Activated naive CD4-positive, alpha-beta T cell treated with anti-CD3 and anti-CD28 coated beads, Interleukin-2, amount 50 U/mL, for 72 hours (primary cell): Measurements from ENCODE around the gene TESPA1. TPM values are rescaled to one million over a fixed set of nuclear protein-coding genes. Genes with fewer than 3 reads are reported as not detected.
"Not testable (repeated sequence)": the region's sequence is repeated elsewhere in the genome, so short reads cannot be mapped to it uniquely, and the experiment has no call there.

Experiments used
- ATAC-seq, 2 donors: fragments of 150-1000 bp; cut with Tn5 transposase; 2 replicates each; pipeline ENCODE4 v1.10.0; 2021; ENCODE audit warnings: mild to moderate bottlenecking in 2 of 2, moderate library complexity in 2 of 2
- DNase-seq, 2 donors: peaks; one replicate each; pipeline ENCODE4 v3.0.0; 2021 to 2022; ENCODE audit warnings: low spot score in 2 of 2
- H3K27ac Mint-ChIP-seq, 2 donors: one replicate each; pipeline ENCODE4 v1.8.0; 2022; ENCODE audit warnings: mild to moderate bottlenecking in 2 of 2, mixed read lengths in 2 of 2
- H3K36me3 Mint-ChIP-seq, 2 donors: one replicate each; pipeline ENCODE4 v1.8.0; 2022; ENCODE audit warnings: mixed read lengths in 2 of 2
- H3K9me3 Mint-ChIP-seq, 2 donors: one replicate each; pipeline ENCODE4 v1.8.0; 2022; ENCODE audit warnings: mixed read lengths in 2 of 2
- total RNA-seq, 2 donors: library from RNA; stranded (reverse); gene quantifications; one replicate each; pipeline ENCODE4 v1.2.3, GENCODE V29; 2022

The TESPA1 gene
- total RNA-seq, 2 donors from 2014 or later = 94.7 to 95.8 TPM

GRCh38 chr12:54967461-54967860 is 17.1 kb downstream of the TESPA1 start:
- no peak for DNase-seq
- peak overlapping the region in 1 of 2 donors; percentile 43 for H3K27ac Mint-ChIP-seq
- no peaks in the 10 kb centered on the region for H3K9me3 Mint-ChIP-seq
- ATAC-seq = peak in 1 of 2 donors; percentile 33
- H3K36me3 Mint-ChIP-seq = peaks cover 67 to 81% of the 10 kb centered on the region in 2 donors

- Mint-ChIP-seq H3K9me3 (no peaks in the 10 kb centered on the region), H3K36me3 (peaks cover 65 to 72% of the 10 kb centered on the region in 2 donors), H3K27ac (peak overlapping the region; percentile 6 to 33)
- ATAC-seq (no peak), DNase-seq (no peak)
Observed at GRCh38 chr12:54961190-54961589, 23.4 kb downstream of the TESPA1 start.

GRCh38 chr12:54959291-54960018 is 25.1 kb downstream of the TESPA1 start:
- ATAC-seq (peak; percentile 42 to 84), DNase-seq (no peak)
- peaks cover 66 to 72% of the 10 kb centered on the region in 2 donors for H3K36me3 Mint-ChIP-seq
- H3K9me3 Mint-ChIP-seq = peaks cover 0 to under 1% of the 10 kb centered on the region in 2 donors
- H3K27ac Mint-ChIP-seq = peak overlapping the region; percentile 85 to 88

DNA sequence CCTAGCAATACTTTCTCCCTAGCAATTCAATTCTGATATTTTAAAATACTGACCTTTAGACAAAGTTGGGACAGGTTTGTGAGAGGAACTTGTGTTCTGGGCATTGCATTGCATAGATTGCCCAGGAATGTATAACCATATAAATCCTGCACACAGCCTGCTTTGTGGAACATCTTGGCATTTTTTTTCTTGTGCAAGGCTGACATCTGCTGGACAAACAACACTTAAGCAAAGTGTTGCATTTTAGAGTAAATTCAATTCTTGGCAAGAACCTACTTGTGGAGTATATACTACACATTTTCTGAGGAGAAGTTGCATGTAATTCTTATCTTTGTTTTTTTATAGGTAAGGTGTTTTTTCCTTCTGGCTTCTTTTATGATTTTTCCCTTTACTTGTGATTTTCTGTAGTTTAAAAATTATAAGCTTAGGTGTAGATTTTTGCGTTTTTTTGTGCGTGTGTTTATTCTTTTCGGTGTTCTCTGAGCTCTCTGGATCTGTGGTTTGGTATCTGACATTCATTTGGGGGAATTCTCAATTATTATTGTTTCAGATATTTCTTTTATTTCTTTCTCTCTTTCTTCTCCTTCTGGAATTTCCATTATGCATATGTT is 26.4 kb downstream of the TESPA1 start:
- peak overlapping the region in 1 of 2 donors; percentile 88 for H3K27ac Mint-ChIP-seq
- H3K9me3 Mint-ChIP-seq = peaks cover 2 to 7% of the 10 kb centered on the region in 2 donors
- H3K36me3 Mint-ChIP-seq = peaks cover 65 to 74% of the 10 kb centered on the region in 2 donors
- peak in 1 of 2 donors; percentile 53 for DNase-seq
- ATAC-seq = peak; percentile 33 to 45

GRCh38 chr12:54956818-54957641 is 27.5 kb downstream of the TESPA1 start:
- Mint-ChIP-seq H3K9me3 (peaks cover 6 to 13% of the 10 kb centered on the region in 2 donors), H3K36me3 (peaks cover 61 to 74% of the 10 kb centered on the region in 2 donors), H3K27ac (peak overlapping the region; percentile 88 to 90)
- peak in 1 of 2 donors; percentile 30 for ATAC-seq
- no peak for DNase-seq

GRCh38 chr12:54956322-54956721 is 28.2 kb downstream of the TESPA1 start:
- Mint-ChIP-seq H3K27ac (peak overlapping the region; percentile 88 to 90), H3K36me3 (peaks cover 62 to 74% of the 10 kb centered on the region in 2 donors), H3K9me3 (peaks cover 6 to 13% of the 10 kb centered on the region in 2 donors)
- ATAC-seq (peak in 1 of 2 donors; percentile 64), DNase-seq (no peak)

- H3K36me3 Mint-ChIP-seq = peaks cover 63 to 85% of the 10 kb centered on the region in 2 donors
- peak overlapping the region in 1 of 2 donors; percentile 88 for H3K27ac Mint-ChIP-seq
- DNase-seq = no peak
- ATAC-seq = no peak
- peaks cover 6 to 18% of the 10 kb centered on the region in 2 donors for H3K9me3 Mint-ChIP-seq
Observed at GRCh38 chr12:54954801-54955200, 29.8 kb downstream of the TESPA1 start.

GRCh38 chr12:54954228-54954627 is 30.3 kb downstream of the TESPA1 start:
- Mint-ChIP-seq H3K27ac (peak overlapping the region; percentile 51 to 76), H3K36me3 (peaks cover 60 to 85% of the 10 kb centered on the region in 2 donors), H3K9me3 (peaks cover 6 to 18% of the 10 kb centered on the region in 2 donors)
- no peak for DNase-seq
- no peak for ATAC-seq

GRCh38 chr12:54950071-54950727 is 34.4 kb downstream of the TESPA1 start:
- Mint-ChIP-seq H3K27ac (peak overlapping the region in 1 of 2 donors; percentile 27), H3K9me3 (peaks cover 6 to 18% of the 10 kb centered on the region in 2 donors), H3K36me3 (peaks cover 34 to 81% of the 10 kb centered on the region in 2 donors)
- DNase-seq (no peak), ATAC-seq (peak in 1 of 2 donors; percentile 47)

- peaks cover 25 to 71% of the 10 kb centered on the region in 2 donors for H3K36me3 Mint-ChIP-seq
- H3K27ac Mint-ChIP-seq = no peak overlapping the region
- peaks cover 6 to 15% of the 10 kb centered on the region in 2 donors for H3K9me3 Mint-ChIP-seq
- ATAC-seq (no peak), DNase-seq (no peak)
Observed at GRCh38 chr12:54949073-54949711, 35.4 kb downstream of the TESPA1 start.

DNA sequence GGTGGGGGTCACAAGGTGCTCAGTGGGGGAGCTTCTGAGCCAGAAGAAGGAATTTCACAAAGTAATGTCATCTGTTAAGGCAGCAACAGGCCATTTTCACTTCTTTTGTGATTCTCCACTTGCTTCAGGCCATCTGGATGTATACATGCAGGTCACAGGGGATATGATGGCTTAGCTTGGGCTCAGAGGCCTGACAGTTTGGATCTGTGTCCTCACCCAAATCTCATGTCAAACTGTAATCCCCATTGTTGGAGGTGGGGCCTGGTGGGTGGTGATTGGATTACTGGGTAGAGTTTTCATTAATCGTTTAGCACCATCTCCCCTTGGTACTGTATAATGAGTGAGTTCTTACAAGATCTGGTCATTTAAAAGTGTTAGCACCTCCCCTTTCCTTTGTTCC is 36.4 kb downstream of the TESPA1 start:
- H3K27ac Mint-ChIP-seq = peak overlapping the region in 1 of 2 donors; percentile 68
- peaks cover 4 to 11% of the 10 kb centered on the region in 2 donors for H3K9me3 Mint-ChIP-seq
- DNase-seq = no peak
- peaks cover 18 to 61% of the 10 kb centered on the region in 2 donors for H3K36me3 Mint-ChIP-seq
- ATAC-seq = peak in 1 of 2 donors; percentile 38

- ATAC-seq = no peak
- Mint-ChIP-seq H3K36me3 (peaks cover 6 to 30% of the 10 kb centered on the region in 2 donors), H3K27ac (no peak overlapping the region), H3K9me3 (no peaks in the 10 kb centered on the region)
- no peak for DNase-seq
Observed at GRCh38 chr12:54945082-54945481, 39.5 kb downstream of the TESPA1 start.

- not testable (repeated sequence) for H3K27ac Mint-ChIP-seq, H3K9me3 Mint-ChIP-seq
Observed at GRCh38 chr12:54943292-54943691, 41.3 kb downstream of the TESPA1 start.

GRCh38 chr12:54941659-54942058 is 42.9 kb downstream of the TESPA1 start:
- Mint-ChIP-seq H3K36me3 (peaks cover 11 to 21% of the 10 kb centered on the region in 2 donors), H3K9me3 (peaks cover 7 to 8% of the 10 kb centered on the region in 2 donors)
- ATAC-seq = no peak

More at GRCh38 chr12:54943292-54943691, 41.3 kb downstream of the TESPA1 start:
- not testable (repeated sequence) for DNase-seq, ATAC-seq
- H3K36me3 Mint-ChIP-seq = peaks cover 4 to 16% of the 10 kb centered on the region in 2 donors

DNA sequence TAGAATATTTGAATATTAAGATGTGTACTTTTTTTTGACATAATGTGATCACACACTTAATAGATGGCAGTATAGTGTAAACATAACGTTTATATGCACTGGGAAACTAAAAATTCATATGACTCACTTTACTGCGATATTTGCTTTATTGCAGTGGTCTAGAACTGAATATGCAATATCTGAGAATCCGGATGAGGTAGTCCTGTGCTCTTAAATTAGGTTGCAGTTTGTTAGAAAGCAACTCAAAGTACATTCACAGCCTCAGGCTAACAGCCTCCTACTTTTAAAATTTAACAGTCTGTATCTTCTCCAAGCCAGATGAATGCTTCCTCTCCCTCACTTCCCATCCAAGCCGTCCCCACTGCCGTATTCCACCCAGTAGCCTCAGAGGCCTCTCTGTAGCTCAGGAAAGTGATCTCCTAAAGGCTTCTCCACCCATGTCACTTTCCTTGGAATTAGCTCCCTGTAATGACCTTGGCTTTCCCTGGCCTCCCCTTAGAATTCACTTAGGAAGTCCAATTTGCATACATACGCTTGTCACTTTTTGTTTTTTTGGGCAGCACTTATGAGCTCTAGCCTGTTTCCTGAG is 43.7 kb downstream of the TESPA1 start:
- H3K9me3 Mint-ChIP-seq = peaks cover 12% of the 10 kb centered on the region in 2 donors
- H3K36me3 Mint-ChIP-seq = peaks cover 16 to 29% of the 10 kb centered on the region in 2 donors
- no peak for DNase-seq
- H3K27ac Mint-ChIP-seq = no peak overlapping the region
- no peak for ATAC-seq

More at GRCh38 chr12:54941659-54942058, 42.9 kb downstream of the TESPA1 start:
- no peak for DNase-seq
- no peak overlapping the region for H3K27ac Mint-ChIP-seq
